ENCODE results near the gene IL17RA. TPM values are rescaled to one million over a fixed set of nuclear protein-coding genes. Genes with fewer than 3 reads are reported as not detected.

The IL17RA gene
- total and polyA plus RNA-seq, 2 donors from 2014 or later, result 4.2 to 26.8 TPM

- H3K27ac ChIP-seq (ENCODE audit: low read depth in 2 of 2, low read length in 2 of 2), result no peak overlapping the region
- H3K9me3 ChIP-seq (ENCODE audit: control insufficient read depth in 2 of 3, insufficient read depth in 1 of 3, low read length in 3 of 3), result no peaks in the 10 kb centered on the region
- no peak for DNase-seq
- intact Hi-C loops (cut with DNase I), result no loop called here
- no peaks in the 10 kb centered on the region for H3K27me3 ChIP-seq (ENCODE audit: control insufficient read depth, insufficient read depth, low read length)
- H3K4me3 ChIP-seq (ENCODE audit: low read length in 3 of 3), result no peak overlapping the region
- H3K36me3 ChIP-seq (ENCODE audit: control insufficient read depth in 2 of 3, insufficient read depth in 3 of 3, low read length in 3 of 3), result no peaks in the 10 kb centered on the region
- TF ChIP-seq CTCF (IDR thresholded peaks at IDR 0.05; ENCODE audit: borderline replicate concordance, extremely low read depth, insufficient read depth), result no peak
- H3K9ac ChIP-seq (ENCODE audit: low read length in 3 of 3), result no peak overlapping the region
- FAIRE-seq, result no peak
- peaks cover 0 to 5% (median 0%) of the 10 kb centered on the region in 3 donors for H3K4me1 ChIP-seq (ENCODE audit: control insufficient read depth in 2 of 3, insufficient read depth in 2 of 3, low read depth in 1 of 3, low read length in 3 of 3)
Observed at GRCh38 chr22:17118342-17118741, 33.5 kb downstream of the IL17RA start.

- DNase-seq (peak in 2 of 5 donors; percentile 13 to 71), FAIRE-seq (no peak)
- no peak for TF ChIP-seq CTCF (IDR thresholded peaks at IDR 0.05; ENCODE audit: borderline replicate concordance, extremely low read depth, insufficient read depth)
- no peaks in the 10 kb centered on the region for H3K9me3 ChIP-seq (ENCODE audit: control insufficient read depth in 2 of 3, insufficient read depth in 1 of 3, low read length in 3 of 3)
- no peaks in the 10 kb centered on the region for H3K36me3 ChIP-seq (ENCODE audit: control insufficient read depth in 2 of 3, insufficient read depth in 3 of 3, low read length in 3 of 3)
- H3K4me3 ChIP-seq (ENCODE audit: low read length in 3 of 3), result no peak overlapping the region
- H3K27me3 ChIP-seq (ENCODE audit: control insufficient read depth, insufficient read depth, low read length), result no peaks in the 10 kb centered on the region
- no peak overlapping the region for H3K9ac ChIP-seq (ENCODE audit: low read length in 3 of 3)
- intact Hi-C loops (cut with DNase I), result no loop called here
- H3K4me1 ChIP-seq (ENCODE audit: control insufficient read depth in 2 of 3, insufficient read depth in 2 of 3, low read depth in 1 of 3, low read length in 3 of 3), result peaks cover 0 to 5% (median 0%) of the 10 kb centered on the region in 3 donors
- no peak overlapping the region for H3K27ac ChIP-seq (ENCODE audit: low read depth in 2 of 2, low read length in 2 of 2)
Observed at GRCh38 chr22:17119481-17120202, 34.8 kb downstream of the IL17RA start.

- peaks cover 0 to 5% (median 0%) of the 10 kb centered on the region in 3 donors for H3K4me1 ChIP-seq (ENCODE audit: control insufficient read depth in 2 of 3, insufficient read depth in 2 of 3, low read depth in 1 of 3, low read length in 3 of 3)
- no peak overlapping the region for H3K4me3 ChIP-seq (ENCODE audit: low read length in 3 of 3)
Observed at GRCh38 chr22:17120281-17120680, 35.5 kb downstream of the IL17RA start.

More at GRCh38 chr22:17120281-17120680, 35.5 kb downstream of the IL17RA start:
- H3K27ac ChIP-seq (ENCODE audit: low read depth in 2 of 2, low read length in 2 of 2), result no peak overlapping the region
- no peak overlapping the region for H3K9ac ChIP-seq (ENCODE audit: low read length in 3 of 3)
- intact Hi-C loops (cut with DNase I), result no loop called here
- H3K27me3 ChIP-seq (ENCODE audit: control insufficient read depth, insufficient read depth, low read length), result no peaks in the 10 kb centered on the region
- TF ChIP-seq CTCF (IDR thresholded peaks at IDR 0.05; ENCODE audit: borderline replicate concordance, extremely low read depth, insufficient read depth), result no peak
- no peaks in the 10 kb centered on the region for H3K9me3 ChIP-seq (ENCODE audit: control insufficient read depth in 2 of 3, insufficient read depth in 1 of 3, low read length in 3 of 3)
- FAIRE-seq (no peak), DNase-seq (peak; percentile 83 to 85 (median 84))
- no peaks in the 10 kb centered on the region for H3K36me3 ChIP-seq (ENCODE audit: control insufficient read depth in 2 of 3, insufficient read depth in 3 of 3, low read length in 3 of 3)

Measured in kidney (tissue), 14 donors.